Limb (tissue), 2 donors: ENCODE results near the gene APEH.

ENCODE experiments used
- DNase-seq, 2 donors: peaks; one replicate each; pipeline ENCODE4 v3.0.0-alpha.2; 2016; ENCODE audit errors: extremely low spot score in 2 of 2

The APEH gene

DNA sequence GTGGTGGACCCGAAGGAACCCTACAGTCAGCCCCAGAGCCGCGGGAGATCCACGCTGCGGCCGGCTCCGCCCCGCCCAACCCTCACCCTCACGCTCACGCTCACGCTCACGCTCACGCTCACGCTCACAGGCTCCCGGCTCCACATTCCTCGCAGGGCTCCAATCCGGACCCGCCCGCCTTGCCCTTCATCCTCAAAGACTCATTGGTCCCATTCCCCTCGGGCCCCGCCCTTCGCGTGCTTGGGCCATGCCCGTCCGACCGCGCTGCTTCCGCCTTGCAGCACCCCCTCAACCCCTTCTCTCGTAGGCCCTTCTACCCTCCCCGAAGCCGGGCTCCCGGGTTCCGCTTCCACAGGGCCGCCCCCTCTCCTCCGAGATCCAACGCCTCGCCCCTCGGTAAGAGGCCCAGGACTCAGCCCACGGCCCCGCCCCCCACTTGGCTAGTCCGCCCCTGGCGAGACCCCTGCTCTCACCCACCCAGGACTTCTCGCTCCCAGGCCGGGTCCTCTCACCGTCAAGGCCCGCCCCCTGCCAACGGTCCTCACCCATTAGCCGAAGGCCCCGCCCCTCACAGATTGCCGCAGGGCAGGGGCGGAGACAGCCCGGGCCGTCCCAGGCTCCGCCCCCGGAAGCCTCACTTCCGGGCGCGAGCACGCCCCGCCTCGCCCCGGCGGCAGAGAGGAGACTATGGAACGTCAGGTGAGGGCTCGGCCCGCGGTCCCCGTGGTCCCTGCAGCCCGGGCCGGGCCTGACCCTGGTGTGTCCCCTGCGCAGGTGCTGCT lies at the start of gene APEH:
APEH (plus strand) TSS at position 637 of the 782 bp plus-strand sequence; CDS start at position 688, 51 bp downstream.
- DNase-seq = peak; percentile 94 to 97

DNA sequence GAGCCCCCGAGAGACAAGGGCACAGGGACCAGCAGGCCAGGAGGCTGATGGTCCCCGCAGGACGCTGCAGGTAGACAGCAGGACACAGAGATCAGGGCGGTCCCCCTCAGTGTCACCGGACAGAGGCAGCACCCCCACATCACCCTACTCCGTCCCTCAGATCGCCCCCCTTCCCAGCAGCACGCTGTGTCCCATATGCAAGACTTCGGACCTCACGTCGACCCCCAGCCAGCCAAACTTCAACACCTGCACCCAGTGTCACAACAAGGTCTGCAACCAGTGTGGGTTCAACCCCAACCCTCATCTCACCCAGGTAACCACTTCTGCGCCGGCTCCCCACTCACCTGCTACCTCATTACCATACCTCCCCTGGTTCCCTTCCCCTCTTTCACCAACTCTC lies 49.1 kb upstream of the APEH start:
- DNase-seq = no peak

DNA sequence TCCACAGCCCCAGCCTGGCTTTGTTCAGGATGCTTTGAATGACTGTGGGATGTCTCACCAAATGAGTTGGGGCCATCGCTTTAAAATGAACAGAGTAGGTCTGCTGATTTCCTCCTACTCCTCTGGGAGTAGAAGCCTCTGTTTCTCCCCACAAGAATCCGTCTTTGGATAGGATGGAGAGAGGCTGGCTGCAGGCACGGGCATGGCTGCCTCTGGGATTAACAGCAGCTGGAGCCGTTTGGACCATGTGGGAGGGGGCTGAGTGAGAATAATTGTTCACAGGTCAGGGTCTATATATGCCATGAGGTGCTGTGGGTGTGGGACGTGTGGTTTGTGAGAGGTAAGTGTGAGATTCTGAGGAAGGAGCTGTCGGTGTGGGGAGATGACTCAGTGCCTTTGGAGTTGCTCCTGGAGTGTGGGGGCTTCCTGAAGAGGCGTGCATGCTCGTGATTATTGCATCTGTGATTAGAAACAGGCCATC lies 48.0 kb upstream of the APEH start:
- DNase-seq = no peak

GRCh38 chr3:49626796-49627195 lies 47.4 kb upstream of the APEH start:
- DNase-seq = no peak

GRCh38 chr3:49627634-49628033 lies 46.5 kb upstream of the APEH start:
- DNase-seq = no peak

DNA sequence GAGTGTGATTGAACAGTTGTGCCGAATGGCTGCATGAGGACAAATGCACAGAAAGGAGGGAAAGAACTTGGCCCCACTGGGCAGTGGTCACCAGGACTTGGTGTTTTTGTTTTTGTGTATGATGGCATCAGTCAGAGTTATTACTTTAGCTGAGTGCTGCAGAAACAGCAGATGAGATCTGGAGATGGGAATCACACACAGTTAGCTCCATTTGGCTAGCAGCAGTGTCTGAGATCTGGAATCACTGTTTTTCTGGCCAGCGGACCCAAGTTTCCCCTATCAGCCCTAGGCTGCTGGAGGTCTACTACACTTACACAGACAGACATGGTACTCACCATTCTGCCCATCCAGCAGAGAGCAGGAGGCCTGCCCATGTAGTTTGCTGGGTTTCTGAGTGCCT lies 45.9 kb upstream of the APEH start:
- no peak for DNase-seq

- DNase-seq = no peak
Observed at GRCh38 chr3:49629451-49629850, 44.7 kb upstream of the APEH start.

GRCh38 chr3:49629866-49630265 lies 44.3 kb upstream of the APEH start:
- DNase-seq = no peak

- no peak for DNase-seq
Observed at GRCh38 chr3:49630784-49631183, 43.4 kb upstream of the APEH start.

DNA sequence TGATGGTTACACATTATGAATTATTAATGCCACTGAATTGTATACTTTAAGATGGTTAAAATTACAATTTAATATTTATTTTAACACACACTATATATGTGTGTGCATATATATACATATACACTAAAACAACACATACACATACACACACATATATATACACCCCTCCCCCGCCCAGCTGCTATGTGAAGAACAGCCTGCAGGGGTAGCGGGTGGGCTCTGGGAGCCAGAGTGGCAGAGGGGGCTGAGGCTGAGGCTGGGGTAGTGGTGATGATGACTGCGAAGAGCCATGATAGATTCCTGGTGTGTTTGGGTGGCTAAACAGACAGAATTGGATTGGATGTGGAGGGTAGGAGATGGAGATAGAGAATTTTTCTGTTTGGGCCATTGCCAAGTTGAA lies 39.4 kb upstream of the APEH start:
- DNase-seq = no peak

- no peak for DNase-seq
Observed at GRCh38 chr3:49636883-49637609, 37.1 kb upstream of the APEH start.

DNA sequence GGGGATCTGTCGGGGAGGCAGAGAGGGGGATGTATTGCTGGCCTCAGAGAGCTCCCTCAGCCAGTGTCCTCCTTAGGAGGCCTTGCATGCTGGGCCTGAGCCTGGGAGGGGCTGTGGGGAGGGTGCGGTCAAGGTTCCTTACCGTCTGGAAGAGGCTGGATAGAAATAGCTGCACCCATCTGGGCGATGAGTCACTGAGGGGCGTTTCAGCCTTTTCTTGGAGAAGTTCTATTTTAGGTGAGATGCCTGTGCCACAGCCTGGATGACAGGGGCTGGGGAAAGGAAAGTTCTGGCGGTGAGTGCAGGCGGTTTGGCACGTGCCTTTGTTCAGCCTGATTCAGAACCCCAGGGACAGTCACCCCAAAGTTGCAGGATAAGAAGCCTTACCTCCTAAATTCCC lies 35.7 kb upstream of the APEH start:
- DNase-seq = no peak

GRCh38 chr3:49639551-49639950 lies 34.6 kb upstream of the APEH start:
- no peak for DNase-seq

GRCh38 chr3:49641292-49641691 lies 32.9 kb upstream of the APEH start:
- no peak for DNase-seq

DNA sequence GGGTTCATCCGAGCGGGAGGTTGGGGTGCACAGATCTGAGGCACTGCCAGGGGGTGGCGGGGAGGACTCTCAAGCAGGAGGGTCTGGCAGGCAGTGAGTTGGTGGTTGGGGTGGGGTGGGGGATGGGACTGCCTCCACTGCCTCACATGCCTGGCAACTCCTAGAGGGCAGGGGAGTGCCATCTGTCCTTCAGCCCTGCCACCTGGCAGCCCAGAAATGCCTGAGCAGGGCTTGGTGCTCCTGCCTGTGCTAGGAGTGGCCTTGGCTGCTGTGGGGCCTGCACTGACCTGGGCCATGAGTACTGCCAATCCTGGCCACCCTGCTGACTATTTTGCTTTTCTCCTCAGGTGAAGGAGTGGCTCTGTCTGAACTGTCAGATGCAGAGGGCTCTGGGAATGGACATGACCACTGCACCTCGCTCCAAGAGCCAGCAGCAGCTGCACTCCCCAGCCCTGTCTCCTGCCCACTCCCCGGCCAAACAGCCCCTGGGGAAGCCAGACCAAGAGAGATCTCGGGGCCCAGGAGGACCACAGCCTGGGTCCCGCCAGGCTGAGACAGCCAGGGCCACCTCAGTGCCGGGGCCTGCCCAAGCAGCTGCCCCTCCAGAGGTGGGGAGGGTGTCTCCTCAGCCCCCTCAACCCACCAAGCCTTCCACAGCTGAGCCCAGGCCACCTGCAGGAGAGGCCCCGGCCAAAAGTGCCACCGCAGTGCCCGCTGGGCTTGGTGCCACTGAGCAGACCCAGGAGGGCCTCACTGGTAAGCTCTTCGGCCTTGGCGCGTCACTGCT lies 32.0 kb upstream of the APEH start:
- no peak for DNase-seq

- DNase-seq = no peak
Observed at GRCh38 chr3:49642708-49643145, 31.4 kb upstream of the APEH start.

- DNase-seq = no peak
Observed at GRCh38 chr3:49644684-49645083, 29.5 kb upstream of the APEH start.

DNA sequence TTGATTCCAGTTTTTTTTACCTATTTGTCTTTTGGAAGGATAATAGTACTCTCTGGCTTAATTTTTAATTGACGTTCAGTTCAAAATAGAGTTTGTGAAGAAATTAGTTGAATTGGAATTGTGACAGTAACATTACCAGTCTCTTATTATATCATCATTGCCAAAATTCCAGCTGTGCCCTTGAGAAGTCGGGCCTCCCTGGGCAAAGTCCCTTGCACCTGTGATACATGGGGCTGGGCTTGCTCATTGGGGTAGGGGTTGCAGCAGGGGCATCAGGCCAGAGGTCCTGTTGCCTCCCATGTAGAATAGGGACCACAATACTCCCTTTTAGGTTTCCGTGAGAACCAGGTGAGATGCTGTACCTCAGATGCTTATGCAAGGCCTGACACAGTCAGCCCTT lies 27.9 kb upstream of the APEH start:
- no peak for DNase-seq

DNA sequence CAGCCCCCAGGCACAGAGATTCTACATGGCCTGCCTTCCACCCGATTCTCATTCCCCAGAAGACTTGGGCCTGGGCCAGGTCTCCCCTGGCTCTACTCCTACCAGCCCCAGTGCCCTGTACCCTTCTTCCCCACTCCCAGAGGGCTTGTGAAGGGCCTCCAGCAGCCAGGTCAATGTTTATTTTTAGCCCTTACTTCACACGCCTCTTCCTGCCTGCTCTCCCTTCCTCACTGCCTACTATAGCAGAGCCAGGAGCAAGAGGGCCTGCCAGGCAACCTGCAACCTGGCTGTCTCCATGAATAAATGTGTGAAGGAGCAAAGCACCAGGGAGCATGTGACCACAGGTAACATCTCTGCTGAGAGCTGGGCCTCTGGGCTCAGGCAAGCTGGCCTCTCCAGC lies 26.4 kb upstream of the APEH start:
- DNase-seq = no peak

- no peak for DNase-seq
Observed at GRCh38 chr3:49648354-49649019, 25.7 kb upstream of the APEH start.

- DNase-seq = no peak
Observed at GRCh38 chr3:49649576-49649975, 24.6 kb upstream of the APEH start.
